Measurements from ENCODE around the gene CYP2R1. TPM values are rescaled to one million over a fixed set of nuclear protein-coding genes. Genes with fewer than 3 reads are reported as not detected.

CYP2R1 gene
- total and polyA plus RNA-seq, 2 of the 13 experiments (the other 11 are each of a cell fraction or from before 2014, with no cell fraction given), result 0.59 to 0.60 TPM

DNA sequence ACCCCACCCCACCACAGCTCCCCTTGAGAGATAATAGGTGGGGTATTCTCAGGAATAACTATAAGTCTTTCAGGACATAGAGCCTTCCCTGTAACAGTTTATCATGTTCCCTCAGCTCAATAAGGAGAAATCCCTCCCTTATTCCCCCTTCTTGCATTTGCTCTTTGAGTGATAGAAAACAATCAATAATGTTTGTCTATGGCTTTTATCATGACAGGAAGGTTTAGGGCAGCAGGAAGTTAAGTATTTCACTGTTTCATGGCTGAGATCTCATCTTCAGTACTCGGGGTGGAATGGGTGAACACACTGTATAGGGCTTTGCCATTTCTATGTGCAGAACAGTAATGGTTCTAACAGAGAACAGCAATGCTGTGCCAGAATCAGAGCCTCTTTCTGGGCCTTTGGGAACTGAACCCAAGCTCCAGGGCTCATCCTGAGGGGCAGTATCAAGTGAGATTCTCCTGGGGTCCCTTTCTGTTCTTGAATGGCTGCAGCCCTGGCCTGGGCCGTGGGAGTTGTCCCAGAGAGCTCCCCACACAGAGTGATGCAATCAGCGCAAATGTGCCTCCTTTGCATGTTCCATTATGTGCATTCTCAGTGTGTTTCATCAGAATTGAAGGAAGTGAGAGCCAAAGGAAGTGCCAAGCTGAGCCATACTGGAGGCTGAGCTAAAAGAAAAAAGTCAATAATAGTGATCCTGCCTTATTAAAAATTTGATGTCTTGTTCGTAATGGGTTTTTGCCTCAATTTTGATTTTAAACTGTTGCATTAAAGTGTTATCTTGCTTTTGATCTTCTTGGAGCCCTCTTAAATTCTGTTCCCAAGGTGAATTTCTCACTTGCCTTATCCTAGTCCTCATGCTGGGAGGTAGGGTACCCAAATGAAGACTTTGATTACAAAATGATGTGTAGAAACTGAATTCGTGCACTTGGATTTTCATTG lies 2.9 kb upstream of the CYP2R1 start (continued):
- peak in 1 of 2 experiments; percentile 95; a peak in 2 of 4 replicates for TF ChIP-seq ATF4 (CRISPR knock-in tag; IDR thresholded peaks at IDR 0.05)
- TF ChIP-seq BRF2 (CRISPR knock-in tag; IDR thresholded peaks at IDR 0.05), result no peak
- no peak for TF ChIP-seq HOXA5 (CRISPR knock-in tag; IDR thresholded peaks at IDR 0.05)
- TF ChIP-seq CEBPG (CRISPR knock-in tag; IDR thresholded peaks at IDR 0.05), result peak; percentile 68
- TF ChIP-seq ZNF644 (CRISPR knock-in tag; IDR thresholded peaks at IDR 0.05; ENCODE audit: low read depth), result 0 out of 2 replicates have a peak, but pooled peaks have one; percentile 12
- TF ChIP-seq, protein P1, sequence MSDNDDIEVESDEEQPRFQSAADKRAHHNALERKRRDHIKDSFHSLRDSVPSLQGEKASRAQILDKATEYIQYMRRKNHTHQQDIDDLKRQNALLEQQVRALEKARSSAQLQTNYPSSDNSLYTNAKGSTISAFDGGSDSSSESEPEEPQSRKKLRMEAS (IDR thresholded peaks at IDR 0.05), result no peak
- TF ChIP-seq, protein P2, sequence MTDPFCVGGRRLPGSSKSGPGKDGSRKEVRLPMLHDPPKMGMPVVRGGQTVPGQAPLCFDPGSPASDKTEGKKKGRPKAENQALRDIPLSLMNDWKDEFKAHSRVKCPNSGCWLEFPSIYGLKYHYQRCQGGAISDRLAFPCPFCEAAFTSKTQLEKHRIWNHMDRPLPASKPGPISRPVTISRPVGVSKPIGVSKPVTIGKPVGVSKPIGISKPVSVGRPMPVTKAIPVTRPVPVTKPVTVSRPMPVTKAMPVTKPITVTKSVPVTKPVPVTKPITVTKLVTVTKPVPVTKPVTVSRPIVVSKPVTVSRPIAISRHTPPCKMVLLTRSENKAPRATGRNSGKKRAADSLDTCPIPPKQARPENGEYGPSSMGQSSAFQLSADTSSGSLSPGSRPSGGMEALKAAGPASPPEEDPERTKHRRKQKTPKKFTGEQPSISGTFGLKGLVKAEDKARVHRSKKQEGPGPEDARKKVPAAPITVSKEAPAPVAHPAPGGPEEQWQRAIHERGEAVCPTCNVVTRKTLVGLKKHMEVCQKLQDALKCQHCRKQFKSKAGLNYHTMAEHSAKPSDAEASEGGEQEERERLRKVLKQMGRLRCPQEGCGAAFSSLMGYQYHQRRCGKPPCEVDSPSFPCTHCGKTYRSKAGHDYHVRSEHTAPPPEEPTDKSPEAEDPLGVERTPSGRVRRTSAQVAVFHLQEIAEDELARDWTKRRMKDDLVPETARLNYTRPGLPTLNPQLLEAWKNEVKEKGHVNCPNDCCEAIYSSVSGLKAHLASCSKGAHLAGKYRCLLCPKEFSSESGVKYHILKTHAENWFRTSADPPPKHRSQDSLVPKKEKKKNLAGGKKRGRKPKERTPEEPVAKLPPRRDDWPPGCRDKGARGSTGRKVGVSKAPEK (CRISPR knock-in tag; IDR thresholded peaks at IDR 0.05; ENCODE audit: borderline replicate concordance), result no peak
- TF ChIP-seq ZNF687 (CRISPR knock-in tag; IDR thresholded peaks at IDR 0.05), result no peak
- TF ChIP-seq NRL (CRISPR knock-in tag; IDR thresholded peaks at IDR 0.05; ENCODE audit: borderline replicate concordance), result no peak
- no peak for TF ChIP-seq AFF4 (CRISPR knock-in tag; IDR thresholded peaks at IDR 0.05)

All from HepG2 (cell line).